Diencephalon (tissue), 1 donor: ENCODE measurements around the gene MTARC1. TPM values are rescaled to one million over a fixed set of nuclear protein-coding genes. Genes with fewer than 3 reads are reported as not detected.

ENCODE experiments used
- total RNA-seq: library from RNA; depleted of rRNA; stranded (reverse); fragments of >200 nt; gene quantifications from one replicate; pipeline ENCODE4 v1.2.3, GENCODE V29; 2014

The MTARC1 gene
- total RNA-seq: 9.2 TPM

DNA sequence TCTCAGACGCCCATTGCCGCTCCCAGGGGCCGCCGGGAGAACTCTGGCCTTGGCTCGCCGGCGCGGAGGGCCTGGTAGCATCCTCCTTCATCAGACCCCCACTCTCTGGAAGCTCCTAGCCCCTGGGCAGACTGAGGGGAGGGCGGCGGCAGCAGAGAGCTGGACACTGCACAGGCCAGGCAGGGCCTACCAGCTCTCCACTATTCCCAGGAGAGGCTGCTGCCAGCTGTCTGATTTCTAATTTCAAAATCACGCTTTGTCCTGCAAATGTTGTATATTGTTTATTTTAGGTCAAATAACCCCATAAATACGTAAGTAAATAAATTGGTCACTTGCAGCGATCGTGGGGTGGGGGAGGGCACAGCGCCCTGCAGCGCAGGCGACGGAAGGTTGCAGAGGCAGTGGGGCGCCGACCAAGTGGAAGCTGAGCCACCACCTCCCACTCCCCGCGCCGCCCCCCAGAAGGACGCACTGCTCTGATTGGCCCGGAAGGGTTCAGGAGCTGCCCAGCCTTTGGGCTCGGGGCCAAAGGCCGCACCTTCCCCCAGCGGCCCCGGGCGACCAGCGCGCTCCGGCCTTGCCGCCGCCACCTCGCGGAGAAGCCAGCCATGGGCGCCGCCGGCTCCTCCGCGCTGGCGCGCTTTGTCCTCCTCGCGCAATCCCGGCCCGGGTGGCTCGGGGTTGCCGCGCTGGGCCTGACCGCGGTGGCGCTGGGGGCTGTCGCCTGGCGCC, at the start of gene MTARC1:
Gene MTARC1 (plus strand): TSS at position 577 of the 732 bp plus-strand sequence. CDS start 32 bp downstream, at position 609.

DNA sequence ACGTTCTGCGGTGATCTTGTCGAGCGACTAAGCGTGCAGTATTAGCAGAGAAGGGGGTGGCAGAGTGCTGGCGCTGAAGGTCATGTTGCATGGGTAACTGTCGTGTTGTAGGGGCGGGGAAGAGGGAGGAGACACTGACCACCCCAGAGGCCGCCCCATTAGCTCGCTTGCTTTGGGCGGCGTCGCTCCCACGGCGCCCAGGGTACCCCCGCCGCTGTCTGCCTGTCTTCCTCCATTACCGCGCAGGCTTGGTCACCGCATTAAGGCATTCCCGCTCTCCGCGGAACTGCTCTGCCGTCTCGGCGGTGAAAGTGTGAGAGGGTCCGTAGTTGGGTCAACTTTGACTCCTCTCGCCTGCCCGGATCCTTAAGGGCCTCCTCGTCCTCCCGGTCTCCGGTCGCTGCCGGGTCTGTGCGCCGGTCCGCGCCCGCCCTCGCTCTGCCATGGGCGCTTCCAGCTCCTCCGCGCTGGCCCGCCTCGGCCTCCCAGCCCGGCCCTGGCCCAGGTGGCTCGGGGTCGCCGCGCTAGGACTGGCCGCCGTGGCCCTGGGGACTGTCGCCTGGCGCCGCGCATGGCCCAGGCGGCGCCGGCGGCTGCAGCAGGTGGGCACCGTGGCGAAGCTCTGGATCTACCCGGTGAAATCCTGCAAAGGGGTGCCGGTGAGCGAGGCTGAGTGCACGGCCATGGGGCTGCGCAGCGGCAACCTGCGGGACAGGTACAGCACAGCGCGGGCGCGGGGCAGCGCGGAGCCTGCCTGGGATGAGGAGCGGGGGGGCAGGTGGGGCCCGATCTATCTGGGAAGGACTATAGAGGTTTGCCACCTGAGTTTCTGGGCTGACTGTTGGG, 38.4 kb upstream of the MTARC1 start, which contains the start of gene MTARC2:
Gene MTARC2 (plus strand): TSS at position 234 of the 846 bp plus-strand sequence. CDS start 210 bp downstream, at position 444.

Other genes with a start within 250 kb of the MTARC1 start
- gene C1orf115, start 96.5 kb upstream of the MTARC1 start, total RNA-seq: 9.7 TPM
- 9.0 TPM for gene MTARC2, start 38.6 kb upstream of the MTARC1 start, total RNA-seq
- gene HLX, start 92.5 kb downstream of the MTARC1 start, total RNA-seq: 1.2 TPM